ENCODE data around the gene GNAQ.

DNA sequence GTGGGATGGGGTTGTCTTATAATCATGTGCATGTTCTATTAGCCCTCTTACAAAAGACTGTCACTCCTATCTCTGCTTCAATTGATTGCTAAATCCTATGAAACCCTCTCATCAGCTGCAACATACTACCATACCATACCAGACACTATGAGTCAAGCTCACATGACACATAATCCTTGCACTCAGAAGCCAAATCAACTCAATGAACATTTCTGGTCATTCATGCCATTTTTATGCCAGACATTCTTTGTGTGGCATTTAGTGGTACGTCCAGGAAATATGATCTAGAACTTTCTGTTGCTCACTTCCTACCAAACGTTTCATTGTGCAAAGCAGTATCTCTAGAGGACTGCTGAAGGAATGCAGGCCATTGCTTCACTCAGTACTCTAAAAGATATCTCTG lies 224.3 kb downstream of the GNAQ start:
- no peak for TF ChIP-seq POLR2A (IDR thresholded peaks at IDR 0.05)
- TF ChIP-seq, protein P1, sequence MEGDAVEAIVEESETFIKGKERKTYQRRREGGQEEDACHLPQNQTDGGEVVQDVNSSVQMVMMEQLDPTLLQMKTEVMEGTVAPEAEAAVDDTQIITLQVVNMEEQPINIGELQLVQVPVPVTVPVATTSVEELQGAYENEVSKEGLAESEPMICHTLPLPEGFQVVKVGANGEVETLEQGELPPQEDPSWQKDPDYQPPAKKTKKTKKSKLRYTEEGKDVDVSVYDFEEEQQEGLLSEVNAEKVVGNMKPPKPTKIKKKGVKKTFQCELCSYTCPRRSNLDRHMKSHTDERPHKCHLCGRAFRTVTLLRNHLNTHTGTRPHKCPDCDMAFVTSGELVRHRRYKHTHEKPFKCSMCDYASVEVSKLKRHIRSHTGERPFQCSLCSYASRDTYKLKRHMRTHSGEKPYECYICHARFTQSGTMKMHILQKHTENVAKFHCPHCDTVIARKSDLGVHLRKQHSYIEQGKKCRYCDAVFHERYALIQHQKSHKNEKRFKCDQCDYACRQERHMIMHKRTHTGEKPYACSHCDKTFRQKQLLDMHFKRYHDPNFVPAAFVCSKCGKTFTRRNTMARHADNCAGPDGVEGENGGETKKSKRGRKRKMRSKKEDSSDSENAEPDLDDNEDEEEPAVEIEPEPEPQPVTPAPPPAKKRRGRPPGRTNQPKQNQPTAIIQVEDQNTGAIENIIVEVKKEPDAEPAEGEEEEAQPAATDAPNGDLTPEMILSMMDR (IDR thresholded peaks at IDR 0.05): no peak

Data from testis (tissue), 2 donors.